Ovary (tissue), 3 donors: ENCODE data around the gene WDFY4.

ENCODE experiments used
- EP300 ChIP-seq: sonication (generic); formaldehyde crosslinking; IDR thresholded peaks from one replicate; pipeline ENCODE4 v1.6.1; 2017; ENCODE audit warnings: antibody characterized with exemption
- TF ChIP-seq, protein P1 (sequence below), 3 donors: fragments of 450-650 bp in 2 of 3; fragments of 200-600 bp in 1 of 3; IDR thresholded peaks; one replicate each; pipeline versions ENCODE4 v1.5.1 to v1.8.0; 2016 to 2022; ENCODE audit warnings: antibody characterized with exemption in 3 of 3, mild to moderate bottlenecking in 1 of 3
- donor health status: DM: no; HTN: no; CAD: no.

DNA sequence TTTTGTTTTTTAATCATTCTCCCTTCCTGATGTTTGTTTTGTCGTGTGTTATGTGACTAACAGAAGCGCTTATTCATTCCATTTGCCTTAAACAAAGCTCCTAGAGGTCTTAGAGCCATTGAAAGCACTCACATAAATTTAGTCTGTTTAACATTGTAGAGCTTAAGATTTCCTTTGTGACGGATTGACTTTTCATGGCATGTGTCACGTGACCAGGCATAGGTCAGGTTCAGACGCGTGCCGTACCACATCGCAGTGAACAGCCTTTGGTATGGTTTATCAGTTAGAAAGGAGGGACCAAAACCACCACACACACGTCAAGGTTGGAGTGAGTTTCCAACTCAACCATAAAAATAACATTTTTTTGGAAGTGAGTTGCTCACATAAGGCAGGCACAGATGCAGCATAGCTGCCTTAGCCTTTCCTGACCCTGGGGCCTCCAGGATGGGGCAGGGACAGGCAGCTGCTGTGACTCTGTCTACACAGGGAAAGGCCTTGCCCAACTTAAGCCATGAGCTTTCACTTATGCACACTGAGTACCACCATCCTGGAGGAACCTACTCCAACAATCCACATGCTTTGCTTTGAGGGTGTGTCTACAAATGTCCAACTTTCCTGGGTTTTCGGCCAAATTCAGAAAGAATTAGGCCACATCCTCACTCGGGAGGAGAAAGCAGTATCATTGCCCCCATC, 55.5 kb downstream of the WDFY4 start:
- TF ChIP-seq, protein P1, sequence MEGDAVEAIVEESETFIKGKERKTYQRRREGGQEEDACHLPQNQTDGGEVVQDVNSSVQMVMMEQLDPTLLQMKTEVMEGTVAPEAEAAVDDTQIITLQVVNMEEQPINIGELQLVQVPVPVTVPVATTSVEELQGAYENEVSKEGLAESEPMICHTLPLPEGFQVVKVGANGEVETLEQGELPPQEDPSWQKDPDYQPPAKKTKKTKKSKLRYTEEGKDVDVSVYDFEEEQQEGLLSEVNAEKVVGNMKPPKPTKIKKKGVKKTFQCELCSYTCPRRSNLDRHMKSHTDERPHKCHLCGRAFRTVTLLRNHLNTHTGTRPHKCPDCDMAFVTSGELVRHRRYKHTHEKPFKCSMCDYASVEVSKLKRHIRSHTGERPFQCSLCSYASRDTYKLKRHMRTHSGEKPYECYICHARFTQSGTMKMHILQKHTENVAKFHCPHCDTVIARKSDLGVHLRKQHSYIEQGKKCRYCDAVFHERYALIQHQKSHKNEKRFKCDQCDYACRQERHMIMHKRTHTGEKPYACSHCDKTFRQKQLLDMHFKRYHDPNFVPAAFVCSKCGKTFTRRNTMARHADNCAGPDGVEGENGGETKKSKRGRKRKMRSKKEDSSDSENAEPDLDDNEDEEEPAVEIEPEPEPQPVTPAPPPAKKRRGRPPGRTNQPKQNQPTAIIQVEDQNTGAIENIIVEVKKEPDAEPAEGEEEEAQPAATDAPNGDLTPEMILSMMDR (IDR thresholded peaks at IDR 0.05): no peak
- no peak for TF ChIP-seq EP300
